Measurements from ENCODE around the gene PALS2.

The PALS2 gene

GRCh38 chr7:24595671-24596418, 22.6 kb downstream of the PALS2 start:
- DNase-seq = no peak

- DNase-seq = no peak
Measured at GRCh38 chr7:24597014-24597413, 23.8 kb downstream of the PALS2 start.

- no peak for DNase-seq
Measured at GRCh38 chr7:24601600-24601999, 28.3 kb downstream of the PALS2 start.

GRCh38 chr7:24602860-24603456, 29.7 kb downstream of the PALS2 start:
- no peak for DNase-seq

GRCh38 chr7:24604630-24605029, 31.4 kb downstream of the PALS2 start:
- no peak for DNase-seq

GRCh38 chr7:24608504-24608903, 35.3 kb downstream of the PALS2 start:
- DNase-seq = no peak

- DNase-seq = no peak
Measured at GRCh38 chr7:24609059-24609458, 35.8 kb downstream of the PALS2 start.

- DNase-seq = no peak
Measured at GRCh38 chr7:24609570-24609969, 36.3 kb downstream of the PALS2 start.

GRCh38 chr7:24611130-24611529, 37.9 kb downstream of the PALS2 start:
- DNase-seq = no peak

GRCh38 chr7:24617957-24618616, 44.8 kb downstream of the PALS2 start:
- no peak for DNase-seq

- no peak for DNase-seq
Measured at GRCh38 chr7:24619978-24620377, 46.7 kb downstream of the PALS2 start.

GRCh38 chr7:24622646-24623182, 49.5 kb downstream of the PALS2 start:
- no peak for DNase-seq
